Right hindlimb (tissue), 1 donor: ENCODE measurements around the gene IAH1.
"Not testable (repeated sequence)": the region's sequence is repeated elsewhere in the genome, so short reads cannot be mapped to it uniquely, and the experiment has no call there.

ENCODE experiments used
- DNase-seq: peaks from one replicate; pipeline ENCODE4 v3.0.0-alpha.2; 2018

Gene IAH1

GRCh38 chr2:9473985-9474360 is 378 bp upstream of the IAH1 start:
- peak; percentile 61 for DNase-seq

GRCh38 chr2:9477914-9478313 is 3.6 kb downstream of the IAH1 start:
- no peak for DNase-seq

- DNase-seq, result no peak
Observed at GRCh38 chr2:9478526-9478925, 4.2 kb downstream of the IAH1 start.

- DNase-seq, result no peak
Observed at GRCh38 chr2:9480157-9480556, 5.8 kb downstream of the IAH1 start.

GRCh38 chr2:9483107-9483506 is 8.8 kb downstream of the IAH1 start:
- no peak for DNase-seq

GRCh38 chr2:9484533-9484932 is 10.2 kb downstream of the IAH1 start:
- no peak for DNase-seq

- no peak for DNase-seq
Observed at GRCh38 chr2:9488583-9489547, 14.5 kb downstream of the IAH1 start.

GRCh38 chr2:9490789-9491188 is 16.4 kb downstream of the IAH1 start:
- DNase-seq, result no peak

- DNase-seq, result no peak
Observed at GRCh38 chr2:9492927-9493326, 18.6 kb downstream of the IAH1 start.

- DNase-seq, result no peak
Observed at GRCh38 chr2:9493478-9493877, 19.1 kb downstream of the IAH1 start.

- no peak for DNase-seq
Observed at GRCh38 chr2:9494081-9494480, 19.7 kb downstream of the IAH1 start.

GRCh38 chr2:9497017-9497416 is 22.7 kb downstream of the IAH1 start:
- no peak for DNase-seq

- no peak for DNase-seq
Observed at GRCh38 chr2:9498210-9498609, 23.9 kb downstream of the IAH1 start.

GRCh38 chr2:9508931-9509330 is 34.6 kb downstream of the IAH1 start:
- no peak for DNase-seq

GRCh38 chr2:9513946-9514345 is 39.6 kb downstream of the IAH1 start:
- DNase-seq, result not testable (repeated sequence)

- no peak for DNase-seq
Observed at GRCh38 chr2:9517118-9517782, 42.9 kb downstream of the IAH1 start.

- DNase-seq, result no peak
Observed at GRCh38 chr2:9518163-9518562, 43.8 kb downstream of the IAH1 start.

- no peak for DNase-seq
Observed at GRCh38 chr2:9518780-9519179, 44.4 kb downstream of the IAH1 start.

GRCh38 chr2:9519250-9519649 is 44.9 kb downstream of the IAH1 start:
- DNase-seq, result no peak

- DNase-seq, result no peak
Observed at GRCh38 chr2:9524291-9524690, 49.9 kb downstream of the IAH1 start.

- no peak for DNase-seq
Observed at GRCh38 chr2:9525266-9525665, 50.9 kb downstream of the IAH1 start.

GRCh38 chr2:9527995-9528787 is 53.8 kb downstream of the IAH1 start:
- DNase-seq, result no peak

- DNase-seq, result no peak
Observed at GRCh38 chr2:9532421-9532820, 58.1 kb downstream of the IAH1 start.
